H9 (cell line): ENCODE results near the gene UNK. TPM values are rescaled to one million over a fixed set of nuclear protein-coding genes. Genes with fewer than 3 reads are reported as not detected.

ENCODE experiments used
- DNase-seq: peaks from one replicate; pipeline ENCODE4 v3.0.0-alpha.2; 2017
- H2AFZ ChIP-seq: one replicate; pipeline ENCODE4 v1.6.1; 2013; ENCODE audit warnings: mild to moderate bottlenecking, low read length, control low read depth, moderate library complexity
- H2AK5ac ChIP-seq: 2 replicates; pipeline ENCODE4 v1.6.1; 2013; ENCODE audit warnings: low read length, control low read depth, mixed read lengths; ENCODE audit not compliant: insufficient read length
- H2BK120ac ChIP-seq: one replicate; pipeline ENCODE4 v1.6.1; 2013; ENCODE audit warnings: low read depth, mild to moderate bottlenecking, low read length, control low read depth, inconsistent platforms; ENCODE audit not compliant: poor library complexity, severe bottlenecking
- H2BK12ac ChIP-seq: 2 replicates; pipeline ENCODE4 v1.6.1; 2013; ENCODE audit warnings: low read length, control low read depth, mixed read lengths, low read depth; ENCODE audit not compliant: insufficient read length
- H2BK15ac ChIP-seq: 2 replicates; pipeline ENCODE4 v1.6.1; 2013; ENCODE audit warnings: low read depth, low read length, control low read depth
- H2BK20ac ChIP-seq: one replicate; pipeline ENCODE4 v1.6.1; 2013; ENCODE audit warnings: low read depth, mild to moderate bottlenecking, low read length, control low read depth, inconsistent platforms; ENCODE audit not compliant: poor library complexity, severe bottlenecking
- H2BK5ac ChIP-seq: 2 replicates; pipeline ENCODE4 v1.6.1; 2013; ENCODE audit warnings: low read length, control low read depth, mixed read lengths; ENCODE audit not compliant: insufficient read length
- H3K14ac ChIP-seq: 2 replicates; pipeline ENCODE4 v1.6.1; 2013; ENCODE audit warnings: low read length, control low read depth; ENCODE audit not compliant: insufficient read depth
- H3K18ac ChIP-seq: 2 replicates; pipeline ENCODE4 v1.6.1; 2013; ENCODE audit warnings: low read depth, mild to moderate bottlenecking, mixed read lengths, low read length, control low read depth; ENCODE audit not compliant: insufficient read length
- H3K23ac ChIP-seq: 2 replicates; pipeline ENCODE4 v1.6.1; 2013; ENCODE audit warnings: low read length, control low read depth, mixed read lengths, low read depth; ENCODE audit not compliant: insufficient read length
- H3K23me2 ChIP-seq: 2 replicates; pipeline ENCODE4 v1.6.1; 2013; ENCODE audit warnings: low read depth, mild to moderate bottlenecking, mixed read lengths, low read length, control low read depth; ENCODE audit not compliant: insufficient read length, poor library complexity, severe bottlenecking
- H3K27ac ChIP-seq: 2 replicates; pipeline ENCODE4 v1.5.1; 2013; ENCODE audit warnings: low read length, control low read depth, mixed read lengths, low read depth; ENCODE audit not compliant: insufficient read length
- H3K27me3 ChIP-seq: 2 replicates; pipeline ENCODE4 v1.6.1; 2013; ENCODE audit warnings: low read length, control low read depth, inconsistent platforms; ENCODE audit not compliant: insufficient read depth
- H3K4ac ChIP-seq: 2 replicates; pipeline ENCODE4 v1.6.1; 2013; ENCODE audit warnings: low read depth, mild to moderate bottlenecking, control low read depth, inconsistent platforms, low read length, moderate library complexity
- H3K4me1 ChIP-seq: 2 replicates; pipeline ENCODE4 v1.6.1; 2013; ENCODE audit warnings: low read length, control low read depth, inconsistent platforms; ENCODE audit not compliant: insufficient read depth
- H3K4me2 ChIP-seq: 2 replicates; pipeline ENCODE4 v1.6.1; 2013; ENCODE audit warnings: low read length, control low read depth, mixed read lengths; ENCODE audit not compliant: insufficient read length, insufficient read depth
- H3K56ac ChIP-seq: 2 replicates; pipeline ENCODE4 v1.6.1; 2013; ENCODE audit warnings: low read depth, mild to moderate bottlenecking, mixed read lengths, low read length, control low read depth; ENCODE audit not compliant: insufficient read length
- H3K79me1 ChIP-seq: 2 replicates; pipeline ENCODE4 v1.6.1; 2013; ENCODE audit warnings: low read depth, mild to moderate bottlenecking, moderate library complexity, low read length, control low read depth, inconsistent platforms; ENCODE audit not compliant: insufficient read depth, poor library complexity, severe bottlenecking
- H3K79me2 ChIP-seq: 2 replicates; pipeline ENCODE4 v1.6.1; 2013; ENCODE audit warnings: low read length, control low read depth, inconsistent platforms; ENCODE audit not compliant: insufficient read depth
- H3K9ac ChIP-seq: 2 replicates; pipeline ENCODE4 v1.6.1; 2013; ENCODE audit warnings: low read length, control low read depth, mixed read lengths; ENCODE audit not compliant: insufficient read length; ENCODE audit errors: extremely low read depth
- H3K9me3 ChIP-seq: one replicate; pipeline ENCODE4 v1.6.1; 2013; ENCODE audit warnings: low read depth, low read length, inconsistent platforms; ENCODE audit not compliant: control insufficient read depth
- H3T11ph ChIP-seq: one replicate; pipeline ENCODE4 v1.6.1; 2013; ENCODE audit warnings: mild to moderate bottlenecking, low read length, control low read depth, inconsistent platforms
- H4K20me1 ChIP-seq: one replicate; pipeline ENCODE4 v1.6.1; 2013; ENCODE audit not compliant: control insufficient read depth, insufficient read length, insufficient read depth
- H4K5ac ChIP-seq: 2 replicates; pipeline ENCODE4 v1.6.1; 2013; ENCODE audit warnings: low read depth, mild to moderate bottlenecking, mixed read lengths, low read length, control low read depth; ENCODE audit not compliant: insufficient read length
- H4K8ac ChIP-seq: replicated peaks from 2 replicates; pipeline ENCODE4 v1.6.1; 2013; ENCODE audit warnings: low read length, control low read depth, mixed read lengths, low read depth; ENCODE audit not compliant: insufficient read length
- H4K91ac ChIP-seq: 2 replicates; pipeline ENCODE4 v1.6.1; 2013; ENCODE audit warnings: low read depth, mild to moderate bottlenecking, moderate library complexity, mixed read lengths, low read length, control low read depth; ENCODE audit not compliant: insufficient read length
- H3K27ac Mint-ChIP-seq, 3 experiments: 2 replicates in 2 of 3; 3 replicates in 1 of 3; pipeline ENCODE4 v1.8.0; 2020 to 2021; ENCODE audit warnings: mixed read lengths in 3 of 3, mild to moderate bottlenecking in 1 of 3, moderate library complexity in 1 of 3
- H3K27me3 Mint-ChIP-seq: 2 replicates; pipeline ENCODE4 v1.8.0; 2021; ENCODE audit warnings: low read depth, mild to moderate bottlenecking, moderate library complexity, mixed read lengths
- H3K36me3 Mint-ChIP-seq, 3 experiments: 2 replicates in 2 of 3; 3 replicates in 1 of 3; pipeline ENCODE4 v1.8.0; 2020 to 2021; ENCODE audit warnings: low read depth in 3 of 3, mixed read lengths in 3 of 3; ENCODE audit not compliant: insufficient read depth in 1 of 3
- H3K4me1 Mint-ChIP-seq, 2 experiments: 2 replicates each; pipeline ENCODE4 v1.8.0; 2020; ENCODE audit warnings: mixed read lengths in 2 of 2
- H3K4me3 Mint-ChIP-seq, 2 experiments: 2 replicates in 1 of 2; 3 replicates in 1 of 2; pipeline ENCODE4 v1.8.0; 2020 to 2021; ENCODE audit warnings: mild to moderate bottlenecking in 2 of 2, mixed read lengths in 2 of 2, moderate library complexity in 1 of 2
- H3K9me3 Mint-ChIP-seq, 2 experiments: 2 replicates in 1 of 2; 3 replicates in 1 of 2; pipeline ENCODE4 v1.8.0; 2020; ENCODE audit warnings: mild to moderate bottlenecking in 2 of 2, mixed read lengths in 2 of 2, moderate library complexity in 1 of 2
- CTCF ChIP-seq: fragments of 200-600 bp; sonication (generic); conservative IDR thresholded peaks from 3 replicates; pipeline ENCODE4 v1.8.0; 2021; ENCODE audit warnings: antibody characterized with exemption, mild to moderate bottlenecking
- WGBS: extraction: QIAGEN DNeasy Blood & Tissue Kit; methylation state at CpG from one replicate; pipeline ENCODE4 v1.1.7; 2013; ENCODE audit warnings: missing lambda C conversion rate, low lambda C conversion rate, mixed read lengths; ENCODE audit not compliant: insufficient read length; ENCODE audit errors: extremely low coverage; 5-methylcytosine and 5-hydroxymethylcytosine counted together
- total RNA-seq: library from RNA; stranded (reverse); gene quantifications from 2 replicates; pipeline ENCODE4 v1.2.1, GENCODE V29; 2021

Gene UNK
- total RNA-seq, 1 experiment from 2014 or later: 36.4 TPM

- no peak for TF ChIP-seq CTCF
- no peak overlapping the region for H4K91ac ChIP-seq
- no peak overlapping the region for H3K9ac ChIP-seq
- Mint-ChIP-seq H3K4me3 (no peak overlapping the region; a peak in 1 of 5 replicates), H3K27me3 (no peaks in the 10 kb centered on the region), H3K9me3 (no peaks in the 10 kb centered on the region), H3K4me1 (peaks cover 28 to 38% of the 10 kb centered on the region in 2 experiments), H3K27ac (no peak overlapping the region), H3K36me3 (peaks cover 0 to 6% (median 3%) of the 10 kb centered on the region in 3 experiments; a peak in 3 of 7 replicates)
- no peak overlapping the region for H3K4me2 ChIP-seq
- H3K27ac ChIP-seq: no peak overlapping the region
- no peaks in the 10 kb centered on the region for H3K9me3 ChIP-seq
- no peaks in the 10 kb centered on the region for H3K79me1 ChIP-seq
- H3K23ac ChIP-seq: no peak overlapping the region
- no peaks in the 10 kb centered on the region for H3K27me3 ChIP-seq
- no peak overlapping the region for H2BK120ac ChIP-seq
- H3T11ph ChIP-seq: no peak overlapping the region
- H4K8ac ChIP-seq: no peak overlapping the region
- WGBS: no CpG with 5 or more reads among the region's 7 CpGs
- no peak overlapping the region for H2BK12ac ChIP-seq
- DNase-seq: no peak
- H4K5ac ChIP-seq: no peak overlapping the region
- no peak overlapping the region for H2BK20ac ChIP-seq
- H3K79me2 ChIP-seq: no peaks in the 10 kb centered on the region
- no peak overlapping the region for H3K4ac ChIP-seq
- H3K23me2 ChIP-seq: no peaks in the 10 kb centered on the region
- no peak overlapping the region for H2AK5ac ChIP-seq
- H3K56ac ChIP-seq: no peak overlapping the region
- H2AFZ ChIP-seq: no peak overlapping the region
- no peak overlapping the region for H2BK5ac ChIP-seq
- H3K14ac ChIP-seq: no peak overlapping the region
- H4K20me1 ChIP-seq: no peaks in the 10 kb centered on the region
- no peak overlapping the region for H3K18ac ChIP-seq
- H3K4me1 ChIP-seq: peaks cover 5% of the 10 kb centered on the region; the same call in 1 of the 2 replicates
- no peak overlapping the region for H2BK15ac ChIP-seq
These were observed 45.1 kb downstream of the UNK start for GRCh38 chr17:75829747-75830146.
